ENCODE measurements around the gene CD33.

GRCh38 chr19:51257471-51257870, 32.6 kb downstream of the CD33 start:
- TF ChIP-seq RARB (CRISPR knock-in tag; IDR thresholded peaks at IDR 0.05) (no peak), TSHZ2 (CRISPR knock-in tag; IDR thresholded peaks at IDR 0.05) (no peak), ZFP30 (CRISPR knock-in tag; IDR thresholded peaks at IDR 0.05) (no peak), ZFP3 (CRISPR knock-in tag; IDR thresholded peaks at IDR 0.05) (no peak), CREB5 (CRISPR knock-in tag; IDR thresholded peaks at IDR 0.05; ENCODE audit: low read depth) (no peak), OSR1 (CRISPR knock-in tag; IDR thresholded peaks at IDR 0.05) (no peak), ZNF8 (CRISPR knock-in tag; IDR thresholded peaks at IDR 0.05) (no peak), ESRRG (CRISPR knock-in tag; IDR thresholded peaks at IDR 0.05) (no peak)

Data from SK-N-SH treated with all-trans-retinoic acid at 6 μM for 48 hours (cell line).